Colonic mucosa (tissue), 4 donors: ENCODE results near the gene ABL1. TPM values are rescaled to one million over a fixed set of nuclear protein-coding genes. Genes with fewer than 3 reads are reported as not detected.

Experiments
- DNase-seq: peaks from one replicate; pipeline ENCODE4 v3.0.0-alpha.2; 2020
- H3K27ac ChIP-seq: fragments of 200-600 bp; one replicate; pipeline ENCODE4 v1.8.0; 2021
- H3K27me3 ChIP-seq: fragments of 200-600 bp; one replicate; pipeline ENCODE4 v1.8.0; 2021
- H3K36me3 ChIP-seq: fragments of 200-600 bp; one replicate; pipeline ENCODE4 v1.8.0; 2021
- H3K4me1 ChIP-seq: fragments of 200-600 bp; one replicate; pipeline ENCODE4 v1.8.0; 2021; ENCODE audit warnings: mild to moderate bottlenecking
- H3K4me3 ChIP-seq: fragments of 200-600 bp; one replicate; pipeline ENCODE4 v1.8.0; 2021
- H3K9ac ChIP-seq, 2 donors: one replicate each; pipeline ENCODE4 v1.7.0; 2013; ENCODE audit warnings: control low read depth in 2 of 2, low read depth in 2 of 2, low read length in 2 of 2
- H3K9me3 ChIP-seq: fragments of 200-600 bp; one replicate; pipeline ENCODE4 v1.8.0; 2021
- CTCF ChIP-seq: fragments of 200-600 bp; IDR thresholded peaks from one replicate; pipeline ENCODE4 v1.8.0; 2022; ENCODE audit warnings: antibody characterized with exemption, mild to moderate bottlenecking
- intact Hi-C: fragments of 100-400 bp; cut with DNase I; formaldehyde crosslinking; loops from one replicate; pipeline ENCODE4 v1.14.1; 2022
- total RNA-seq, 2 donors: library from RNA; stranded (reverse); fragmentation: NEBNext Ultra II Directional in 1 of 2; extraction: Animal tissue kit (Norgen Biotek cat#: 25700) in 1 of 2; gene quantifications; one replicate each; pipeline ENCODE4 v1.2.1, GENCODE V29; 2021
- donor health status: healthy.
- donor health status: DM: no; HTN: no; CAD: no.
- donor health status: DM: no; HTN: no; CAD: no.

ABL1 gene
- total RNA-seq, 2 donors from 2014 or later: 86.0 to 97.9 TPM

GRCh38 chr9:130920762-130921299 lies 85.8 kb downstream of the ABL1 start:
- Histone ChIP-seq H3K4me1 (no peaks in the 10 kb centered on the region), H3K4me3 (no peak overlapping the region), H3K9ac (no peak overlapping the region), H3K27ac (no peak overlapping the region), H3K36me3 (no peaks in the 10 kb centered on the region), H3K9me3 (no peaks in the 10 kb centered on the region), H3K27me3 (no peaks in the 10 kb centered on the region)
- DNase-seq: no peak
- intact Hi-C loops: no loop called here
- TF ChIP-seq CTCF: no peak

- Histone ChIP-seq H3K27ac (no peak overlapping the region), H3K9me3 (no peaks in the 10 kb centered on the region), H3K4me1 (no peaks in the 10 kb centered on the region), H3K4me3 (no peak overlapping the region), H3K27me3 (no peaks in the 10 kb centered on the region), H3K9ac (no peak overlapping the region), H3K36me3 (no peaks in the 10 kb centered on the region)
- no peak for DNase-seq
- intact Hi-C loops: no loop called here
- no peak for TF ChIP-seq CTCF
These were observed 86.4 kb downstream of the ABL1 start for GRCh38 chr9:130921300-130921988.

DNA sequence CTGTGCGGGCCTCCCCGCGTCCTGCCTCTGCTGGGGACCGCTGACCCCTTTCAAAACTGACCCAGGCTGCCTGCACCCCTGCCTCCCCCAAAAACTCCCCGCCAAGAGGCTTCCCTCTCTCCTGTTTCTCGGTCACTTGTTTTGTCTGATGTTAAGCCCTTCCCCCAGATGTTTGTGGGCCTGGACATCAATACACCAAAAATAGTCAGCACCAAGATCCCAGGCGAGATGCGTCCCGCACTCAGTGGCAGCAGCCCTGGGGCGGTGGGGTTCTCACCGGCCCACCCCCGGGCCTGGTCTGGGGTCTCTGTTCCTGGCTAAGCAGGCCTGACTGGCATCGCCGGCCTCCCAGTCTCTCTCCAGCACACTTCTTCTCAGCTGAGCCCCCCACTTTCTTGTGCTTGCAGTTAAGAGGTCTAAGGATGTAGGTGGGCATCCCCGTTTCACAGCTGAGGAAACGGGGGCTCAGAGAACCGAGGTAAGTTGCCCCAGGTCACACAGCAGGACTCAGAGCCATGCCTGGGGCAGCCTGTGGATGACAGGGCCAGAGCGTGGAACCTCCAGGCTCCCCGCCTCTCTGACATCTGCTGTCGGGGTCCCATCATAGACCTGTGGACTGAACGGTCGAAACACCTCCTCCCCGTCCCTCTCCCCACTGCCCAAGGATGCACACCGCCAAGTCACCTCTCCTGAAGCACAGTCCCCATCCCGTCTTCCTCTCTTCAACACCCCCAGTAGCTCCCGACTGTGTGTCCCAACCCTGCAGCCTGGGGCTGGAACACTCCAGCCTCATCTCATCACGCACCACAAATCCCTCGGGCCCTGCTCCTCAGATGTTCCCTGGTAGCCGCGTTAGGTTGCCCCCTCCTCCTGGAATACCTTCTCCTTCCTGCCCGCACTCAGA lies 87.2 kb downstream of the ABL1 start:
- no peaks in the 10 kb centered on the region for H3K27me3 ChIP-seq
- H3K36me3 ChIP-seq: no peaks in the 10 kb centered on the region
- H3K4me3 ChIP-seq: no peak overlapping the region
- TF ChIP-seq CTCF: no peak
- no peak overlapping the region for H3K27ac ChIP-seq
- DNase-seq: no peak
- no peak overlapping the region for H3K9ac ChIP-seq
- no peaks in the 10 kb centered on the region for H3K4me1 ChIP-seq
- H3K9me3 ChIP-seq: no peaks in the 10 kb centered on the region
- intact Hi-C loops: no loop called here

DNA sequence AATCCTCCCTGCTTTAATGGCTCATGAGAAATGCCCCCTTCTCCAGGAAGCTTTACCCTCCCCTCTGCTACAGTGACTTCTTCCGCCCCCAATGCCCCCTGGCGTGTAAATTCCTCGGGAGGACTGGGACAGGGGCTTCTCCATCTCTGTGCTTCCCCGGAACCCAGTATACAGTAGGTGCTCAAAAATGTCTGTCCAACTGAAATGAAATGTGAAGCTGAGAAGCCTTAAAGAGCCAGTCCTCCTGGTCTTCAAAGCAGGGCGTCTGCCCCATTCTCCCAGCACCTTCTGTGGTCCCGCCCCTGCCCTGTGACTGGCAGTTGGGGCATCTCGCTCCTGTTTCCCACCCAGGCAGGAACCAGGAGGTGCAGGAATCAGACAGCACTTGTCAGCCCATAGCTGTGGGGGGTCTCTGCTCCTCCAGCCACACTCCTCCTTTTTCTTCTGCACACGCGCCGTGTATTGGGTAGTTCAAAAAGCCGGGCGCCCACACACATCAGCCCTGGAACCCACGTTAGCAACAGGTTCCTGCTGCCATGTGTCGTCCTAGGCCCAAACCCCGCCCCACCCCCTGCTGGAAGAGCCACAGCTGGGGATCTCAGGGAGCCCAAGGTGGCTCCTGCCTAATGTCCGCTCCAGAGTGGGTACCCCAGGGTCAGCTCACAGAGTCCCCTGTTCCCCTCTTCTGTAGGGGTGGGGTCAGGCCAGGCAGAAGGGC lies 88.0 kb downstream of the ABL1 start:
- no peak for DNase-seq
- no peak for TF ChIP-seq CTCF
- no peaks in the 10 kb centered on the region for H3K27me3 ChIP-seq
- no peaks in the 10 kb centered on the region for H3K9me3 ChIP-seq
- intact Hi-C loops: no loop called here
- H3K9ac ChIP-seq: no peak overlapping the region
- H3K27ac ChIP-seq: no peak overlapping the region
- no peaks in the 10 kb centered on the region for H3K4me1 ChIP-seq
- H3K36me3 ChIP-seq: no peaks in the 10 kb centered on the region
- H3K4me3 ChIP-seq: no peak overlapping the region
